Skeletal muscle tissue (tissue), 4 donors: ENCODE data around the gene ATP6V0E2. TPM values are rescaled to one million over a fixed set of nuclear protein-coding genes. Genes with fewer than 3 reads are reported as not detected.
A peak's percentile ranks its signal among the peaks of the same experiment; 100 is the strongest.

ENCODE experiments used
- H3K27ac ChIP-seq: one replicate; pipeline ENCODE4 v1.7.0; 2013; ENCODE audit warnings: mild to moderate bottlenecking, low read depth, low read length, inconsistent platforms
- H3K27me3 ChIP-seq, 3 donors: one replicate each; pipeline ENCODE4 v1.7.0; 2013; ENCODE audit warnings: low read length in 3 of 3; ENCODE audit not compliant: control insufficient read depth in 3 of 3, insufficient read depth in 3 of 3
- H3K36me3 ChIP-seq, 3 donors: one replicate each; pipeline ENCODE4 v1.7.0; 2013; ENCODE audit warnings: low read length in 3 of 3; ENCODE audit not compliant: control insufficient read depth in 3 of 3, insufficient read depth in 3 of 3
- H3K4me1 ChIP-seq, 3 donors: one replicate each; pipeline ENCODE4 v1.7.0; 2013; ENCODE audit warnings: low read length in 3 of 3, mild to moderate bottlenecking in 3 of 3; ENCODE audit not compliant: control insufficient read depth in 3 of 3, insufficient read depth in 3 of 3
- H3K4me3 ChIP-seq, 3 donors: one replicate each; pipeline ENCODE4 v1.7.0; 2013; ENCODE audit warnings: low read length in 3 of 3
- H3K9ac ChIP-seq, 3 donors: one replicate each; pipeline ENCODE4 v1.7.0; 2013; ENCODE audit warnings: low read length in 3 of 3, mild to moderate bottlenecking in 3 of 3, moderate library complexity in 2 of 3, low read depth in 1 of 3
- H3K9me3 ChIP-seq, 3 donors: one replicate each; pipeline ENCODE4 v1.7.0; 2013; ENCODE audit warnings: low read length in 3 of 3; ENCODE audit not compliant: control insufficient read depth in 3 of 3
- total RNA-seq: library from RNA; depleted of rRNA; stranded (reverse); fragments of >200 nt; gene quantifications from one replicate; pipeline ENCODE4 v1.2.3, GENCODE V29; 2014
- donor health status: Osteomylitis.

Gene ATP6V0E2
- total RNA-seq, 1 donor from 2014 or later = 5.2 TPM

- H3K9ac ChIP-seq = no peak overlapping the region
- H3K4me3 ChIP-seq = no peak overlapping the region
- peaks cover 0 to 3% (median 0%) of the 10 kb centered on the region in 3 donors for H3K36me3 ChIP-seq
- H3K4me1 ChIP-seq = peaks cover 7 to 17% (median 9%) of the 10 kb centered on the region in 3 donors
- no peaks in the 10 kb centered on the region for H3K9me3 ChIP-seq
- H3K27me3 ChIP-seq = no peaks in the 10 kb centered on the region
- no peak overlapping the region for H3K27ac ChIP-seq
These were observed 4.2 kb downstream of the ATP6V0E2 start for GRCh38 chr7:149877890-149878522.

GRCh38 chr7:149878523-149878921 is 4.8 kb downstream of the ATP6V0E2 start:
- peaks cover 0 to 3% (median 0%) of the 10 kb centered on the region in 3 donors for H3K36me3 ChIP-seq
- no peaks in the 10 kb centered on the region for H3K27me3 ChIP-seq
- no peaks in the 10 kb centered on the region for H3K9me3 ChIP-seq
- H3K9ac ChIP-seq = no peak overlapping the region
- no peak overlapping the region for H3K27ac ChIP-seq
- peaks cover 7 to 12% (median 8%) of the 10 kb centered on the region in 3 donors for H3K4me1 ChIP-seq
- H3K4me3 ChIP-seq = no peak overlapping the region

- Histone ChIP-seq H3K9me3 (no peaks in the 10 kb centered on the region), H3K27me3 (no peaks in the 10 kb centered on the region), H3K27ac (no peak overlapping the region), H3K9ac (no peak overlapping the region), H3K36me3 (peaks cover 0 to 3% (median 0%) of the 10 kb centered on the region in 3 donors), H3K4me3 (no peak overlapping the region), H3K4me1 (peaks cover 4 to 7% (median 6%) of the 10 kb centered on the region in 3 donors)
These were observed 5.5 kb downstream of the ATP6V0E2 start for GRCh38 chr7:149879271-149879743.

GRCh38 chr7:149879766-149880637 is 6.2 kb downstream of the ATP6V0E2 start:
- Histone ChIP-seq H3K9me3 (no peaks in the 10 kb centered on the region), H3K4me1 (peaks cover 0 to 10% (median 4%) of the 10 kb centered on the region in 3 donors), H3K27ac (no peak overlapping the region), H3K9ac (no peak overlapping the region), H3K27me3 (no peaks in the 10 kb centered on the region), H3K36me3 (peaks cover 0 to 3% (median 0%) of the 10 kb centered on the region in 3 donors), H3K4me3 (no peak overlapping the region)

- H3K9ac ChIP-seq = no peak overlapping the region
- H3K4me3 ChIP-seq = no peak overlapping the region
- H3K36me3 ChIP-seq = peaks cover 0 to 3% (median 0%) of the 10 kb centered on the region in 3 donors
- H3K27me3 ChIP-seq = no peaks in the 10 kb centered on the region
- H3K4me1 ChIP-seq = peaks cover 0 to 16% (median 10%) of the 10 kb centered on the region in 3 donors
- H3K9me3 ChIP-seq = no peaks in the 10 kb centered on the region
- H3K27ac ChIP-seq = no peak overlapping the region
These were observed 7.0 kb downstream of the ATP6V0E2 start for GRCh38 chr7:149880638-149881311.

- H3K9me3 ChIP-seq = no peaks in the 10 kb centered on the region
- H3K4me3 ChIP-seq = no peak overlapping the region
- peaks cover 0 to 3% (median 0%) of the 10 kb centered on the region in 3 donors for H3K36me3 ChIP-seq
- H3K4me1 ChIP-seq = peaks cover 0 to 16% (median 10%) of the 10 kb centered on the region in 3 donors
- no peaks in the 10 kb centered on the region for H3K27me3 ChIP-seq
- no peak overlapping the region for H3K9ac ChIP-seq
- H3K27ac ChIP-seq = no peak overlapping the region
These were observed 7.8 kb downstream of the ATP6V0E2 start for GRCh38 chr7:149881328-149882247.

GRCh38 chr7:149882248-149883047 is 8.7 kb downstream of the ATP6V0E2 start:
- Histone ChIP-seq H3K9me3 (no peaks in the 10 kb centered on the region), H3K27ac (no peak overlapping the region), H3K9ac (no peak overlapping the region), H3K4me3 (no peak overlapping the region), H3K27me3 (no peaks in the 10 kb centered on the region), H3K36me3 (no peaks in the 10 kb centered on the region), H3K4me1 (peaks cover 0 to 16% (median 10%) of the 10 kb centered on the region in 3 donors)

- Histone ChIP-seq H3K4me3 (no peak overlapping the region), H3K27ac (no peak overlapping the region), H3K36me3 (no peaks in the 10 kb centered on the region), H3K4me1 (peaks cover 0 to 16% (median 10%) of the 10 kb centered on the region in 3 donors), H3K27me3 (no peaks in the 10 kb centered on the region), H3K9ac (peak overlapping the region in 1 of 3 donors; percentile 3), H3K9me3 (no peaks in the 10 kb centered on the region)
These were observed 9.3 kb downstream of the ATP6V0E2 start for GRCh38 chr7:149883048-149883438.
